Measurements from ENCODE around the gene AUTS2.

Gene AUTS2

GRCh38 chr7:70415179-70415972 lies 817.1 kb downstream of the AUTS2 start:
- DNase-seq (ENCODE audit: low read depth in 2 of 2) = no peak

GRCh38 chr7:70416347-70416985 lies 818.2 kb downstream of the AUTS2 start:
- no peak for DNase-seq (ENCODE audit: low read depth in 2 of 2)

- no peak for DNase-seq (ENCODE audit: low read depth in 2 of 2)
These were observed 818.8 kb downstream of the AUTS2 start for GRCh38 chr7:70416986-70417655.

GRCh38 chr7:70419526-70420380 lies 821.5 kb downstream of the AUTS2 start:
- DNase-seq (ENCODE audit: low read depth in 2 of 2) = no peak

GRCh38 chr7:70420381-70420662 lies 822.0 kb downstream of the AUTS2 start:
- DNase-seq (ENCODE audit: low read depth in 2 of 2) = no peak

GRCh38 chr7:70421319-70421718 lies 823.0 kb downstream of the AUTS2 start:
- DNase-seq (ENCODE audit: low read depth in 2 of 2) = no peak

GRCh38 chr7:70426249-70426880 lies 828.1 kb downstream of the AUTS2 start:
- DNase-seq (ENCODE audit: low read depth in 2 of 2) = no peak

- DNase-seq (ENCODE audit: low read depth in 2 of 2) = no peak
These were observed 834.3 kb downstream of the AUTS2 start for GRCh38 chr7:70432567-70433001.

GRCh38 chr7:70434376-70434775 lies 836.1 kb downstream of the AUTS2 start:
- no peak for DNase-seq (ENCODE audit: low read depth in 2 of 2)

- DNase-seq (ENCODE audit: low read depth in 2 of 2) = no peak
These were observed 836.5 kb downstream of the AUTS2 start for GRCh38 chr7:70434821-70435220.

- DNase-seq (ENCODE audit: low read depth in 2 of 2) = no peak
These were observed 837.4 kb downstream of the AUTS2 start for GRCh38 chr7:70435634-70436033.

- no peak for DNase-seq (ENCODE audit: low read depth in 2 of 2)
These were observed 838.6 kb downstream of the AUTS2 start for GRCh38 chr7:70436790-70437350.

- no peak for DNase-seq (ENCODE audit: low read depth in 2 of 2)
These were observed 841.4 kb downstream of the AUTS2 start for GRCh38 chr7:70439651-70440050.

GRCh38 chr7:70446448-70447143 lies 848.3 kb downstream of the AUTS2 start:
- no peak for DNase-seq (ENCODE audit: low read depth in 2 of 2)

GRCh38 chr7:70448312-70448906 lies 850.1 kb downstream of the AUTS2 start:
- DNase-seq (ENCODE audit: low read depth in 2 of 2) = no peak

- DNase-seq (ENCODE audit: low read depth in 2 of 2) = no peak
These were observed 852.5 kb downstream of the AUTS2 start for GRCh38 chr7:70450731-70451130.

GRCh38 chr7:70455925-70456324 lies 857.6 kb downstream of the AUTS2 start:
- DNase-seq (ENCODE audit: low read depth in 2 of 2) = no peak

- DNase-seq (ENCODE audit: low read depth in 2 of 2) = no peak
These were observed 858.4 kb downstream of the AUTS2 start for GRCh38 chr7:70456719-70457118.

- no peak for DNase-seq (ENCODE audit: low read depth in 2 of 2)
These were observed 859.2 kb downstream of the AUTS2 start for GRCh38 chr7:70457482-70457881.
